Measurements from ENCODE around the gene VWF.

The VWF gene

GRCh38 chr12:5988659-5989116 lies 135.8 kb downstream of the VWF start:
- ChIA-PET CTCF (interaction anchor here (0.6 to 6.5 kb wide), 25 partner anchors 8 to 560 kb away, joined by 3 to 175 read pairs (median 4); no protein-coding TSS in a partner anchor), POLR2A (interaction anchor here (1.1 kb wide), 1 partner anchor 50 kb away, joined by 6 read pairs; no protein-coding TSS in a partner anchor)
- no peak for TF ChIP-seq FOXA1 (IDR thresholded peaks at IDR 0.05)
- no peak for TF ChIP-seq TARDBP (IDR thresholded peaks at IDR 0.05)
- TF ChIP-seq HDGF (IDR thresholded peaks at IDR 0.05; ENCODE audit: borderline replicate concordance): no peak
- TF ChIP-seq PKNOX1 (IDR thresholded peaks at IDR 0.05): no peak
- TF ChIP-seq FOXM1 (IDR thresholded peaks at IDR 0.05; ENCODE audit: borderline replicate concordance): no peak
- TF ChIP-seq ZNF384 (IDR thresholded peaks at IDR 0.05): no peak
- no peak for TF ChIP-seq ARNT (IDR thresholded peaks at IDR 0.05)
- no peak for TF ChIP-seq BHLHE40 (IDR thresholded peaks at IDR 0.05; ENCODE audit: borderline replicate concordance)

DNA sequence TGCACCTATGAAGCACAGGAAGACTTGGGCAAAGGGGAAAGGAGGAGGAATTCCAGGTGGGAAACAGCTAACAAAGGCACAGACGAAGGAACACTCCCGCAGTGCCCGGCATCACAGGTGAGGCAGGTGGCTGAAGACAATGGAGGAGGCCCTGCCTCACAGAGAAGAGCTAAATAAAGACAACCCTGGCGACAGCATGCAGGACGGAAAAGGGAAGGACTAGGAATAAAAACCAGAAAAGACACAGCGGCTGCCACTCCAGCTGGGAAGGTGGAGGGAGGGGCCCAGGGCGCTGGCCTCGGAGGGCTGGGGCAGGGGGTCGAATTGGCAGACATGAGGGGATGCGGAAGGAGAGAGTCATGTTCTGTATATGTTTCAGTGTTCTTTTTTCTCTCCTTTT lies 136.4 kb downstream of the VWF start:
- POLR2A ChIA-PET: interaction anchor here (0.5 to 1.1 kb wide), 2 partner anchors 51 to 300 kb away, joined by 3 to 6 read pairs; no protein-coding TSS in a partner anchor
- DNase-seq (ENCODE audit: extremely low spot score): no peak
- no peak for TF ChIP-seq SUZ12 (IDR thresholded peaks at IDR 0.05)
- no peak for TF ChIP-seq ZNF384 (IDR thresholded peaks at IDR 0.05)
- no peak for TF ChIP-seq SP1 (IDR thresholded peaks at IDR 0.05)
- no peak for TF ChIP-seq BHLHE40 (IDR thresholded peaks at IDR 0.05; ENCODE audit: borderline replicate concordance)
- TF ChIP-seq FOXA1 (IDR thresholded peaks at IDR 0.05): no peak
- TF ChIP-seq FOXK2 (IDR thresholded peaks at IDR 0.05): no peak
- TF ChIP-seq L3MBTL2 (conservative IDR thresholded peaks at IDR 0.05): no peak
- no peak for TF ChIP-seq FOXM1 (IDR thresholded peaks at IDR 0.05; ENCODE audit: borderline replicate concordance)
- no peak for TF ChIP-seq ARNT (IDR thresholded peaks at IDR 0.05)
- TF ChIP-seq NFRKB (IDR thresholded peaks at IDR 0.05): no peak
- no peak for TF ChIP-seq CTBP1 (IDR thresholded peaks at IDR 0.05; ENCODE audit: borderline replicate concordance)
- no peak for TF ChIP-seq LEF1 (IDR thresholded peaks at IDR 0.05; ENCODE audit: borderline replicate concordance)
- no peak for TF ChIP-seq ELF4 (IDR thresholded peaks at IDR 0.05)
- no peak for TF ChIP-seq PKNOX1 (IDR thresholded peaks at IDR 0.05)
- no peak for TF ChIP-seq HDGF (IDR thresholded peaks at IDR 0.05; ENCODE audit: borderline replicate concordance)
- CTCF ChIA-PET: interaction anchor here (0.6 to 6.5 kb wide), 24 partner anchors 9 to 560 kb away, joined by 3 to 175 read pairs (median 4); no protein-coding TSS in a partner anchor

More at GRCh38 chr12:5988659-5989116, 135.8 kb downstream of the VWF start:
- DNase-seq (ENCODE audit: extremely low spot score): peak; percentile 85

DNA sequence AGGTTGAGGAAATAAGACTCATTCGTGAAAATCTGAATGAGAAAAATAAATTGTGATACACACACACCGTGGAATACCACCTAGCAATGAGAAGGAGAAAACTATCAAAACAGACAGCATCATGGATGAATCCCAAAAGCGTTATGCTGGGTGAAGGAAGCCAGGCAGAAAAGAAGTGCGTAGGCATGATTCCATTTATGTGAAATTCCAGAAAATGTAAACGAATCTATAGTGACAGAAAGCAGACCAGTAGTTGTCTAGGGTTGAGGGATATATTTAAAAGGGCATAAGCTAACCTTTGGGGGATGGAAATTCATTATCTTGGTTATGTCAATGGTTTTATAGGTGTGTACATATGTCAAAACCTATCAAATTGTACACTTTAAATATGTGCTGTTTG lies 136.9 kb downstream of the VWF start:
- ChIA-PET POLR2A (interaction anchor here (0.5 kb wide), 1 partner anchor 300 kb away, joined by 3 read pairs; no protein-coding TSS in a partner anchor), CTCF (interaction anchor here (0.9 to 6.5 kb wide), 11 partner anchors 9 to 298 kb away, joined by 3 to 175 read pairs (median 4); no protein-coding TSS in a partner anchor)
- no peak for TF ChIP-seq ZNF384 (IDR thresholded peaks at IDR 0.05)
- no peak for TF ChIP-seq SUZ12 (IDR thresholded peaks at IDR 0.05)
- no peak for DNase-seq (ENCODE audit: extremely low spot score)

- CTCF ChIA-PET: no interaction called here
- POLR2A ChIA-PET: no interaction called here
- TF ChIP-seq LEF1 (IDR thresholded peaks at IDR 0.05; ENCODE audit: borderline replicate concordance) (no peak), NFRKB (IDR thresholded peaks at IDR 0.05) (no peak), HDGF (IDR thresholded peaks at IDR 0.05; ENCODE audit: borderline replicate concordance) (no peak), L3MBTL2 (conservative IDR thresholded peaks at IDR 0.05) (no peak), FOXK2 (IDR thresholded peaks at IDR 0.05) (no peak), FOXA1 (IDR thresholded peaks at IDR 0.05) (no peak), ELF4 (IDR thresholded peaks at IDR 0.05) (no peak), ARNT (IDR thresholded peaks at IDR 0.05) (no peak), FOXM1 (IDR thresholded peaks at IDR 0.05; ENCODE audit: borderline replicate concordance) (no peak), PKNOX1 (IDR thresholded peaks at IDR 0.05) (no peak), SP1 (IDR thresholded peaks at IDR 0.05) (no peak), CTBP1 (IDR thresholded peaks at IDR 0.05; ENCODE audit: borderline replicate concordance) (no peak), ZNF384 (IDR thresholded peaks at IDR 0.05) (no peak), SUZ12 (IDR thresholded peaks at IDR 0.05) (no peak), BHLHE40 (IDR thresholded peaks at IDR 0.05; ENCODE audit: borderline replicate concordance) (no peak), TARDBP (IDR thresholded peaks at IDR 0.05) (no peak)
Measured at GRCh38 chr12:5985471-5985870, 139.0 kb downstream of the VWF start.

GRCh38 chr12:5984873-5985272 lies 139.6 kb downstream of the VWF start:
- no peak for DNase-seq (ENCODE audit: extremely low spot score)
- TF ChIP-seq BHLHE40 (IDR thresholded peaks at IDR 0.05; ENCODE audit: borderline replicate concordance) (no peak), ZNF384 (IDR thresholded peaks at IDR 0.05) (no peak), L3MBTL2 (conservative IDR thresholded peaks at IDR 0.05) (no peak), FOXK2 (IDR thresholded peaks at IDR 0.05) (no peak), ELF4 (IDR thresholded peaks at IDR 0.05) (no peak), ARNT (IDR thresholded peaks at IDR 0.05) (no peak), PKNOX1 (IDR thresholded peaks at IDR 0.05) (no peak), SUZ12 (IDR thresholded peaks at IDR 0.05) (no peak), LEF1 (IDR thresholded peaks at IDR 0.05; ENCODE audit: borderline replicate concordance) (no peak), HDGF (IDR thresholded peaks at IDR 0.05; ENCODE audit: borderline replicate concordance) (no peak)
- CTCF ChIA-PET: no interaction called here
- POLR2A ChIA-PET: no interaction called here

More at GRCh38 chr12:5985471-5985870, 139.0 kb downstream of the VWF start:
- DNase-seq (ENCODE audit: extremely low spot score): no peak

All from HEK293T (cell line).